ENCODE results near the gene SEC31B. TPM values are rescaled to one million over a fixed set of nuclear protein-coding genes. Genes with fewer than 3 reads are reported as not detected.

The SEC31B gene
- total and polyA plus RNA-seq, 2 donors from 2014 or later = 5.6 to 10.6 TPM

GRCh38 chr10:100462709-100463108, 57.0 kb downstream of the SEC31B start, which contains the start of gene WNT8B:
Gene WNT8B (plus strand): TSS chr10:100463009. CDS start chr10:100463169, 160 bp downstream.
- DNase-seq = no peak
- no peak for TF ChIP-seq CTCF (IDR thresholded peaks at IDR 0.05; ENCODE audit: borderline replicate concordance, extremely low read depth, insufficient read depth)
- Histone ChIP-seq H3K27ac (ENCODE audit: low read depth in 2 of 2, low read length in 2 of 2) (no peak within 1 kb of the TSS), H3K4me1 (ENCODE audit: control insufficient read depth in 2 of 3, insufficient read depth in 2 of 3, low read depth in 1 of 3, low read length in 3 of 3) (no peaks in the 10 kb centered on the region), H3K9ac (ENCODE audit: low read length in 3 of 3) (no peak within 1 kb of the TSS), H3K4me3 (ENCODE audit: low read length in 3 of 3) (no peak within 1 kb of the TSS), H3K27me3 (ENCODE audit: control insufficient read depth, insufficient read depth, low read length) (no peaks in the 10 kb centered on the region), H3K9me3 (ENCODE audit: control insufficient read depth in 2 of 3, insufficient read depth in 1 of 3, low read length in 3 of 3) (no peaks in the 10 kb centered on the region), H3K36me3 (ENCODE audit: control insufficient read depth in 2 of 3, insufficient read depth in 3 of 3, low read length in 3 of 3) (no peaks in the 10 kb centered on the region)
- intact Hi-C loops (cut with DNase I) = no loop called here
- FAIRE-seq = no peak

- DNase-seq (no peak), FAIRE-seq (no peak)
- no peak for TF ChIP-seq CTCF (IDR thresholded peaks at IDR 0.05; ENCODE audit: borderline replicate concordance, extremely low read depth, insufficient read depth)
- intact Hi-C loops (cut with DNase I) = no loop called here
- peaks cover 0 to 3% (median 0%) of the 10 kb centered on the region in 3 donors for H3K9me3 ChIP-seq (ENCODE audit: control insufficient read depth in 2 of 3, insufficient read depth in 1 of 3, low read length in 3 of 3)
- H3K9ac ChIP-seq (ENCODE audit: low read length in 3 of 3) = no peak overlapping the region
- no peak overlapping the region for H3K27ac ChIP-seq (ENCODE audit: low read depth in 2 of 2, low read length in 2 of 2)
- no peaks in the 10 kb centered on the region for H3K4me1 ChIP-seq (ENCODE audit: control insufficient read depth in 2 of 3, insufficient read depth in 2 of 3, low read depth in 1 of 3, low read length in 3 of 3)
- H3K27me3 ChIP-seq (ENCODE audit: control insufficient read depth, insufficient read depth, low read length) = no peaks in the 10 kb centered on the region
- H3K4me3 ChIP-seq (ENCODE audit: low read length in 3 of 3) = no peak overlapping the region
- no peaks in the 10 kb centered on the region for H3K36me3 ChIP-seq (ENCODE audit: control insufficient read depth in 2 of 3, insufficient read depth in 3 of 3, low read length in 3 of 3)
Measured at GRCh38 chr10:100448951-100449350, 70.7 kb downstream of the SEC31B start.

GRCh38 chr10:100447663-100448062, 72.0 kb downstream of the SEC31B start:
- no peak for FAIRE-seq
- H3K36me3 ChIP-seq (ENCODE audit: control insufficient read depth in 2 of 3, insufficient read depth in 3 of 3, low read length in 3 of 3) = no peaks in the 10 kb centered on the region

More at GRCh38 chr10:100447663-100448062, 72.0 kb downstream of the SEC31B start:
- H3K27ac ChIP-seq (ENCODE audit: low read depth in 2 of 2, low read length in 2 of 2) = no peak overlapping the region
- no peaks in the 10 kb centered on the region for H3K27me3 ChIP-seq (ENCODE audit: control insufficient read depth, insufficient read depth, low read length)
- no peak for DNase-seq
- no peak overlapping the region for H3K4me3 ChIP-seq (ENCODE audit: low read length in 3 of 3)
- no peak for TF ChIP-seq CTCF (IDR thresholded peaks at IDR 0.05; ENCODE audit: borderline replicate concordance, extremely low read depth, insufficient read depth)
- intact Hi-C loops (cut with DNase I) = no loop called here
- H3K4me1 ChIP-seq (ENCODE audit: control insufficient read depth in 2 of 3, insufficient read depth in 2 of 3, low read depth in 1 of 3, low read length in 3 of 3) = no peaks in the 10 kb centered on the region
- peaks cover 0 to 3% (median 0%) of the 10 kb centered on the region in 3 donors for H3K9me3 ChIP-seq (ENCODE audit: control insufficient read depth in 2 of 3, insufficient read depth in 1 of 3, low read length in 3 of 3)
- no peak overlapping the region for H3K9ac ChIP-seq (ENCODE audit: low read length in 3 of 3)

All from kidney (tissue), 14 donors.